K562 (cell line): Measurements from ENCODE around the gene AEN. TPM values are rescaled to one million over a fixed set of nuclear protein-coding genes. Genes with fewer than 3 reads are reported as not detected.

Experiments used
- BCL6 ChIP-seq: fragments of 250-450 bp; sonication (Bioruptor Pico); IDR thresholded peaks from 2 replicates; pipeline ENCODE4 v1.4.0; 2020
- BRD9 ChIP-seq: fragments of 450-650 bp; IDR thresholded peaks from 2 replicates; pipeline ENCODE4 v1.6.1; 2018; ENCODE audit warnings: low read depth; ENCODE audit not compliant: partially characterized antibody
- CBX8 ChIP-seq: fragments of 200-600 bp; sonication (generic); IDR thresholded peaks from 2 replicates; pipeline ENCODE4 v1.6.1; 2012; ENCODE audit warnings: borderline replicate concordance, mixed run types, low read depth, mild to moderate bottlenecking, moderate library complexity, mixed read lengths, low read length, control low read depth, inconsistent platforms; ENCODE audit not compliant: poor library complexity, severe bottlenecking; ENCODE audit errors: extremely low read depth
- CREM ChIP-seq: IDR thresholded peaks from 2 replicates; pipeline ENCODE4 v1.6.1; 2014; ENCODE audit warnings: antibody characterized with exemption, low read depth
- DIDO1 ChIP-seq: fragments of 450-650 bp; IDR thresholded peaks from 2 replicates; pipeline ENCODE4 v1.6.1; 2016; ENCODE audit warnings: low read depth, missing biosample characterization, missing genetic modification characterization
- EP400 ChIP-seq: fragments of 450-650 bp; IDR thresholded peaks from 2 replicates; pipeline ENCODE4 v1.6.1; 2017; ENCODE audit warnings: antibody characterized with exemption, mild to moderate bottlenecking, moderate library complexity
- ESRRA ChIP-seq: fragments of 450-650 bp; IDR thresholded peaks from 2 replicates; pipeline ENCODE4 v1.6.1; 2014; ENCODE audit warnings: low read depth, mild to moderate bottlenecking, moderate library complexity, borderline replicate concordance
- HNRNPLL ChIP-seq: fragments of 200-400 bp; formaldehyde crosslinking; IDR thresholded peaks from 2 replicates; pipeline ENCODE4 v1.6.1; 2017; ENCODE audit warnings: low read length, low read depth, mild to moderate bottlenecking; ENCODE audit not compliant: poor library complexity, severe bottlenecking
- NCOA6 ChIP-seq: fragments of 450-650 bp; IDR thresholded peaks from 2 replicates; pipeline ENCODE4 v1.6.1; 2017; ENCODE audit warnings: mild to moderate bottlenecking
- NR4A1 ChIP-seq, 2 experiments: fragments of 250-450 bp in 1 of 2; fragments of 450-650 bp in 1 of 2; sonication (Bioruptor Pico) in 1 of 2; IDR thresholded peaks; 2 replicates each; pipeline versions ENCODE4 v1.4.0 to v1.6.1; 2016 to 2020; ENCODE audit warnings: mild to moderate bottlenecking in 2 of 2, missing compliant biosample characterization in 1 of 2, missing genetic modification characterization in 1 of 2, moderate library complexity in 1 of 2
- RCOR1 ChIP-seq, 2 experiments: IDR thresholded peaks; 2 replicates each; pipeline ENCODE4 v1.6.1; 2012; ENCODE audit warnings: low read depth in 2 of 2, low read length in 2 of 2, borderline replicate concordance in 1 of 2, improper control_type of control experiment in 1 of 2
- RFX7 ChIP-seq: fragments of 250-450 bp; sonication (Bioruptor Pico); IDR thresholded peaks from 2 replicates; pipeline ENCODE4 v1.5.1; 2021; ENCODE audit warnings: mild to moderate bottlenecking
- TBP ChIP-seq: optimal IDR thresholded peaks from 2 replicates; pipeline ENCODE3; 2011; ENCODE audit warnings: low read depth, low read length, improper control_type of control experiment
- THRAP3 ChIP-seq: fragments of 450-650 bp; IDR thresholded peaks from 2 replicates; pipeline ENCODE4 v1.6.1; 2016; ENCODE audit warnings: mild to moderate bottlenecking, inconsistent platforms, borderline replicate concordance
- ZKSCAN3 ChIP-seq: fragments of 250-450 bp; sonication (Bioruptor Pico); IDR thresholded peaks from 2 replicates; pipeline ENCODE4 v1.4.0; 2020
- ZNF146 ChIP-seq: IDR thresholded peaks from one replicate; pipeline ENCODE4 v1.6.1; 2018; ENCODE audit warnings: missing compliant biosample characterization; ENCODE audit not compliant: unreplicated experiment
- ZNF175 ChIP-seq: fragments of 200-800 bp; sonication (Bioruptor generic); IDR thresholded peaks from 2 replicates; pipeline ENCODE4 v1.6.1; 2016; ENCODE audit warnings: low read depth, mild to moderate bottlenecking, missing genetic modification characterization, missing compliant biosample characterization
- ZNF408 ChIP-seq: fragments of 250-450 bp; sonication (Bioruptor Pico); IDR thresholded peaks from 2 replicates; pipeline ENCODE4 v1.4.0; 2020; ENCODE audit warnings: low read depth, mild to moderate bottlenecking, moderate library complexity
- polyA plus RNA-seq, 8 experiments: library from polyadenylated mRNA; depleted of rRNA in 4 of 8; stranded (reverse) in 5 of 8; unstranded in 3 of 8; fragments of >200 nt; fragmentation: Nextera tagmentation in 2 of 8; fragmentation: Illumina TruSeq in 1 of 8; extraction: Ambion mirVana in 2 of 8; extraction: Trizol in 1 of 8; gene quantifications; 2 replicates each; pipeline versions ENCODE4 v1.2.1 to v1.2.3, GENCODE V29; 2011 to 2014; ENCODE audit warnings: inconsistent platforms in 1 of 8, missing spikeins in 1 of 8
- total RNA-seq, 7 experiments: library from RNA; depleted of rRNA in 6 of 7; stranded (reverse); fragments of >200 nt in 6 of 7; fragmentation: Illumina TruSeq in 2 of 7; extraction: Trizol in 2 of 7; gene quantifications; 2 replicates each; pipeline versions ENCODE4 v1.2.1 to v1.2.3, GENCODE V29; 2011 to 2021; ENCODE audit warnings: low replicate concordance in 1 of 7
- TF ChIP-seq, protein P1 (sequence below): fragments of 450-650 bp; formaldehyde crosslinking; IDR thresholded peaks from 2 replicates; pipeline ENCODE4 v1.4.0; 2020; ENCODE audit warnings: mild to moderate bottlenecking, moderate library complexity

The AEN gene
- total and polyA plus RNA-seq, 9 of the 15 experiments (the other 6 are each of a cell fraction or from before 2014, with no cell fraction given) = 9.0 to 51.0 (median 32.8) TPM

DNA sequence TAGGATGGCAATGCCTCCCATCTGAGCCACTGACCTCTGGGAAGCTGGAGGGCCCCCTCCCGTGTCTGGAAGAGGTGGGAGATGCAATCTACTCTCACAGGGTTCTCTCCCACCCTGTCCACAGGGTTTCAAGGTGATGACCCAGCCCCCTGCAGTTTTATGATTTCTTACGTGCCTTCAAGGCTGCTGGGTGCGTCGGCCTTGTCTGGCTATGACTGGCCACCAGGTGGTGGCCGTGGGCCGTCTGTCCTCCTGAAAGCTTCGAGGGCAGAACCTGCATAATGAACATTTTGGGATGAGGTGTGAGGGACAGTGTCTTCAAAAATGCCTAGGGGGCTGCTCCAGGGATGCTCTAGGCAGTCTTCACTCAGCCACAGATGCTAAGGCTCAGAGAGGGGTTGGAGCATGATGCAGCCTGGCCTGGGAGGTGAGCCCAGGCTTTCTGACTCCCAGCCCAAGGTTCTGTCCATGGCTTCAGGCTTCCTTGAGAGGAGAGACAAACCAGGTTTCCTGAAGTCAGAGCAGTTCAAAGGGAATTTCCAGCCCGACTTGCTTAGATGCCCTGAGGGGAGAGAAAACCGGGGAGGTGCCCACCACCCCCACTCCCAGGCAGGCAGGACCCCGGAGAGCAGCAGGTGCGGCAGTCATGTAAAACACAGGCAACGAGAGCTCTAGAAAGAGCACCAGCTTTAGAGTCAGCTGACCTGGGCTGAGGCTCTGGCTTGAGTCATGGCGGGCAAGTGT lies 36.4 kb downstream of the AEN start (continued):
- TF ChIP-seq NR4A1 (CRISPR knock-in tag; IDR thresholded peaks at IDR 0.05) = no peak
- TF ChIP-seq NR4A1 (tag; IDR thresholded peaks at IDR 0.05) = no peak
- TF ChIP-seq HNRNPLL = no peak
- TF ChIP-seq ESRRA = no peak
- no peak for TF ChIP-seq ZNF175 (CRISPR knock-in tag)
- TF ChIP-seq RCOR1 (IDR thresholded peaks at IDR 0.05; ENCODE audit: borderline replicate concordance in 1 of 2, low read depth in 2 of 2, low read length in 2 of 2) = no peak
- no peak for TF ChIP-seq ZNF408 (CRISPR knock-in tag)
- TF ChIP-seq CREM = no peak
- no peak for TF ChIP-seq EP400
- TF ChIP-seq ZKSCAN3 = no peak
- TF ChIP-seq NCOA6 = no peak
- no peak for TF ChIP-seq ZNF146
- TF ChIP-seq, protein P1, sequence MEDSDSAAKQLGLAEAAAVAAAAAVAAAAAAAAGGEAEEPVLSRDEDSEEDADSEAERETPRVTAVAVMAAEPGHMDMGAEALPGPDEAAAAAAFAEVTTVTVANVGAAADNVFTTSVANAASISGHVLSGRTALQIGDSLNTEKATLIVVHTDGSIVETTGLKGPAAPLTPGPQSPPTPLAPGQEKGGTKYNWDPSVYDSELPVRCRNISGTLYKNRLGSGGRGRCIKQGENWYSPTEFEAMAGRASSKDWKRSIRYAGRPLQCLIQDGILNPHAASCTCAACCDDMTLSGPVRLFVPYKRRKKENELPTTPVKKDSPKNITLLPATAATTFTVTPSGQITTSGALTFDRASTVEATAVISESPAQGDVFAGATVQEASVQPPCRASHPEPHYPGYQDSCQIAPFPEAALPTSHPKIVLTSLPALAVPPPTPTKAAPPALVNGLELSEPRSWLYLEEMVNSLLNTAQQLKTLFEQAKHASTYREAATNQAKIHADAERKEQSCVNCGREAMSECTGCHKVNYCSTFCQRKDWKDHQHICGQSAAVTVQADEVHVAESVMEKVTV (CRISPR knock-in tag) = peak; percentile 55; the same call in 1 of the 2 replicates
- no peak for TF ChIP-seq RFX7 (CRISPR knock-in tag)
- no peak for TF ChIP-seq DIDO1 (tag)
- TF ChIP-seq CBX8 = no peak
- no peak for TF ChIP-seq THRAP3
- TF ChIP-seq TBP = no peak
- TF ChIP-seq BCL6 (CRISPR knock-in tag) = no peak
- TF ChIP-seq BRD9 = no peak
